HG02943 (cell line): Measurements from ENCODE around the gene NID1.
"Not testable (repeated sequence)": the region's sequence is repeated elsewhere in the genome, so short reads cannot be mapped to it uniquely, and the experiment has no call there.

Experiments
- ATAC-seq: cut with Tn5 transposase; IDR thresholded peaks from one replicate; pipeline ENCODE4 v1.9.1; 2021; ENCODE audit warnings: mild to moderate bottlenecking, low read depth, moderate library complexity; ENCODE audit not compliant: unreplicated experiment

The NID1 gene

DNA sequence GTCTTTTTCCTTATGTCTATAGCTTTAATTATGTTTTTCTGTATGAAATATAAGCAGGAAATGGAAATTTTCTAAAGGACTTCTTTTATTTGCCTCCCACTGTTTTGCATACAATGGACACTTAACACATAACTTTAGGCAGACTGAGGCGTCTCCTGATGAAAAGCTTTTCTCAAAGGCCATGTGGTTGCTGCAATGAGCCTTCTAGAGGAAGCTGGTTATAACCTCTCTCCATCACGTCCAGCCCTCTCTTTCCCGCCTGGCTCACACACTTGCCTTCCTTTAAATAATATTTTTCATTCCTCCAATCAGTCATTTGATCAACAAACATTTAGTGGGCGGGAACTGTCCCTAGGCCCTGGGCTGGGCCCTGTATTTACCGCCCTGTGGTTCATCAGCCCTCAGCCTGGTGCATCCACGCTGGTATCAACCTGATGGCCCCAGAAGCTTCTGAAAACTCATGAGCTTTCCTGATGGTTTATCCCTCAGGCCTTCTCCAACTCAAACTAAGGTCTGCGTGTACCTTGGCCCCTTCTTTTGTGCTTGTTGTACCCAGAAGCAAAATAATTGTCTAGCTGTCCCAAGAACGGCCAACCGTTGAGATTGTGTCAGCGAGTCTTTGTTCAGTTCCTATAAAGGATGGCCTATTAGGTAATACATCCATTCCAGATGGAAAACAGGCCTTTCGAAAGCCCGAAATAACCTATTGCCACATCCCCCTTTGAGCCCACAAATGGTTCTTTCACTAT lies 122.8 kb downstream of the NID1 start:
- no peak for ATAC-seq

DNA sequence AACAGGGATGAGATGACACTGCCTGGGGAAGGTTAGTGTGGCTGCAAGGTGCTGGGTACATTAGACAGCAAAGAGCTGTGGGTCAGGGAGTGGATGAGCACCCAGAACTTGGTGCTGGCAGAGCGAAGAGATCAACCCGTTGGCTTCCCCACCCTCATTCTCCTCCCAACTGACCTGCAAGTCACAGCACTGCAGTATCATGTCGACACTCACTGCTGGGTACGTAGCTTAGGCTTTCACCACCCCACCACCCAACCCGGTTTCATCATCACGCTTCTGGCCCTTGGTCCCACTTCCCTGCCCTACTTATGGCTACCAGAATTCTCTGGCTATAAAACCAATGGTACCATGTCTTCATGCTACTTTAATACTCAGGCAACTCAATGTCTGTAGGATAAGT lies 124.6 kb downstream of the NID1 start:
- no peak for ATAC-seq

DNA sequence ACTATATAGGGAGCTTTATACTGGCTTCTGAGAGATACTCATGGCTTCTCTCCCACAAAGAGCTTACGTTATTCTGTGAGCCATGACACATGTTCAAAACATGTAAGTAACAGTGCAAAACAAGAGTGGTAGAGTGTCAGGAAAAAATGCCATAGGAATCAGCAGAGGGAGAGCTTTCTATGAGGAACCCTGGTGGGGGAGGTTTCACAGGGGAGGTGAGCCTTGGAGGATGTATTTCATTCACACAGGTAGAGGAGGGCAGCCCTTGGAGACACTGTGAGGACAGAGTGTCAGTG lies 125.5 kb downstream of the NID1 start:
- ATAC-seq = no peak

DNA sequence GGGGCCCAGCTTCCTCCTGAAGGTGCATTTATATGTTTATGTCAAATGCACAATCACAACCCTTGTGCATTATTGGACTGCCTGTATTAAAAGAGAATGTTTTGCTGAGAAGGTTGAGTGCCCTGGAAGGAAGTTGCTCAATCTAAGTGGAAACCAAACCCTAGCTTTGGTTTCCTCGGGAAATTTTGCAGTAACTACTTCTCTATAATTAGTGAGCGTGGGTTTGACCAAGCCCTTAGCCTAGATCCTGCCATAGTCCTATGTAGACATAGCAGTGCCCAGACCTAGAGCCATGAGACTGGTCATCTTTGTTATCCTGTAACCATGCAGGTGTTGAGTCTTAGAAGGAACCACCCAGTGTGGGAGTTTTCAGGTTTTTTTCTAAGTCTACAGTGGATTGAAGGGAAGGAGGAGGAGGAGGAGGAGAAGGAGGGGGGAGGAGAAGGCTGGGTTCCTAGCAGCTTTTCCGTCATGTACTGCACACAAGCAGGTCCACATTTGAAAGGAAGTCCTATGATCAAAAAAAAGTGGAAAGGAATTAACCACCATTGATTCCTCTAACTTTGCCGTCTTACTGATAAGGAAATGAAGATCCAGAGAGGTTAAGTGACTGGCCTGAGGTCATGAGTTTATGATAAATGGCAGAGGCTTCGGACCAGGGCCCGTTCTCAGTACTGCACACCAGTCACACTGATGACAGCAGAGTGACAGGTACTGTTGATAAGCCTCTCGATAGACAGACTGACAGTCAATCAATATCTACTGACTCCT lies 126.0 kb downstream of the NID1 start:
- ATAC-seq = no peak

DNA sequence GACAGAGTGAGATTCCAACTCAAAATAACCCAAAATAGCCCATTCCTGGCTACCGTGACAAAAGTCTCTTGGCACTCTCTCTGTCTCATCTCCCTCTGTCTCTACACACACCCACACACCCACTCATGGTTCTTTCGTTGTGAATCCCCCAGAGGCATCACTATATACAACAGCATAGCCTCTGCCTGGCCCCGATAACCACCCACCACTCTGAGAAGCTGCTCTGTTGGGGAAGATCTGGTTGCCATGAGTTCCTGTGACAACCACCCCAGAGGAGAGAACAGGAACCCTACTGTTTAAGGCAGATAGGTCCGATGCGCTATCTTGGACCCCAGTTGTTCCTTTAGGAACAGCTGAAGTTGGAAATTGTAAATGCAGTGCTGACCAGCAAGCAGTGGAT lies 127.8 kb downstream of the NID1 start:
- no peak for ATAC-seq

DNA sequence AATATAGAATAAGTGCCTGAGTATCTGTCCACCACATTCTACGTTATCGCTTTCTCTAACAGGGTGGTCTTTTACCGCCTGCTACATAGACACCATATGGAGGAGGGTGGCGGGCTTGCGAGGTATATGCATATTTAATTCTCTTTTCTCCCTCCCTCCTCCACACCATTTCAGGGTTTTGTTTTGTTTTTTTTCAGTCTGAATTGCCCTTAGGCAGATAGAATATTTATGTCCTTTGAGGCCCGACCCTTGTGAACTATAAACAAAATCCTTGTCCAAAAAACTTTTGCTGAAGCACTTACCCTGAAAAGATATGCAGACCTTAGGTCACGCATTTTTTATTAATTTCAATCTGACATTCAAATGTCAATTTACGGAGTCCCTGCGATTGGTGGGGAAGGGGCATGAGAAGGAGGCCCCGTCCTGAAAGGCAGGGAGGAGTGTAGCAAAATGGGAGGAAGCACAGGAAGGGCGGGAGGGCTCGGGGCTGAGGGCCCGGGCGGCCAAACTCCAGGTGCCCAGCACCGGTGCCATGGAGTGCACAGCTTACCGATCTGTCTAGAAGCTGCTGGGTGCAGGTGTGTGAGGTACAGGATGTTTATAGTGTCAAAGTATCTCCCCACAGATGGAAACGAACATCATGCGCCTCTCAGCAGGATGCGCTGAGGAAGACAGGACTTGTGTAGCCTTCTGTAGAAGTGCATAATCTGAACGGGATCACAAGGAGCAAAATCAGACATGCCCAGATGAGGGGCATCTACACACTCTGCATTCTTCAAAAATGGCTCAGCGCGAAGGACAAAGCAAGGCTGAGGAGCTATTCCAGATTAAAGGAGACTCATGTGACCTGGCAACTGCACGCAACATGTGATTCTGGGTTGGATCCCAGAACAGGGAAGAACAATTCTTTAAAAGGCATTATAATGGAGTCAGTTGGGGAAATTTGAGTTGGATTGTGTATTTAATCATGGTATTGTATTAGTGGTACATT lies 129.4 kb downstream of the NID1 start:
- no peak for ATAC-seq

DNA sequence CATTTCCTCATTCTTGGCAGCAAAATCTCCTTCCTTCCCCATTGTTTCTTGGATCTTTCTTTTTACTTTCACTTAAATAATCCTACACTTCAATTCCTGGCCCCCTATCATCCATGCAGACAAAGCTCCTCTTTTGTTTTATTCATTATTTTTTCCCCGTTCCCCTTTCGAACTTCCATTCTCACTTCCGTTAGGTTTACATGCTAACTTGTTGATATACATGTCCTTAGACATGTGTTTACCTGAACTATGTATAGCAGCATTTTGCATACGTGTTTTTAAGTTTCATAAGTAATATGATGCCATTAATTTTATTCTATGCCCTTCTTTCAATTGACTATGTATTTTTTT lies 131.1 kb downstream of the NID1 start:
- no peak for ATAC-seq

DNA sequence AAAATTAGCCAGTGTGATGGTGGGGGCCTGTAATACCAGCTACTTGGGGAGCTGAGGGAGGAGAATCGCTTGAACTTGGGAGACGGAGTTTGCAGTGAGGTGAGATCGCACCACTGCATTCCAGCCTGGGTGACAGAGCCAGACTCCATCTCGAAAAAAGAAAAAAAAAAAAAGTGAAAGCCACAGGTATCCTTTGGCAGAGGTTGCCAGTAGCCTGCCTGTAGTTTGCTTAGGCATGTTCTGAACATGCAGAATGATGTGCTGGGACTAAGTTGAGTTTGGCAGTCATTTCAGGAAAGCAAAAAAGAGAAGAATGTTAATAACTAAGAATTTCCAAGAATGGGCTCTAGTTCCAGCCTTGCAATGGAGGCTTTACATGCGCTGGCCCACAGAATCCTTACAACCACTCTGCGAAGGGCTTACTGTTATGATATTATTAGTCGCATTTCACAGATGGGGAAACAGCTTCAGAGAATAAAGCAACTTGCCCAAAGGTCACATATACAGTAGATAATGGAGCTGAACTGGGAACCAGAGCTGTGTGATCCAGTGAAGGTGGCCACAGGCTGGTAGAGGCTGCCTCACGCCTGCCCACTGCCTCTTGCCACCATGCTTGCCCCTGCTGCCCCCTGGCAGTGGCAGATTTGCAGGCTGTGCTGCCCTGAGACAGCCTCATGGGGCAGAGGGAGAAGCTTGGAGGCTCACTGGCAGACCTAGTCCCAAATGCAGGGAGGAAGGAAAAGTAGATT lies 131.7 kb downstream of the NID1 start:
- no peak for ATAC-seq

DNA sequence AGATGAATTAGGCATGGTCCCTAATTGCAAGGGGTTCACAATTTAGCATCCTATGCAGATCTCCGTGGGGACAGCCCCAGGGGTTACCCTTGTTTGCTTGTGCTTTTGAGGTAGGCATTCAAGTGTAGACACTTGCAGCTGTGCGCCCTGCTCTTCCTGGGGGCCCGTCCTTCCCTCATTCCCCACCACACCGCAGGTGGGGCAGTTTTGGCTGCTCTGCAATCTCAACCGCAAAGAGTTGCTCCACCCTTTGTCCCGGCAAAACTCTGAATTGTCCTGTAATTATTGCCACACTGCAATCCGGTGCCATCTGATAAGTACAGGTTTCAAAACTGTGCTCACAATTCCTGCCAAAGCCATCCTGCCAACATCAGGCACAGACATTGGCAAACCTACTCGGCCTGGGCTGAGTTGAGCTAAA lies 132.8 kb downstream of the NID1 start:
- ATAC-seq = no peak

DNA sequence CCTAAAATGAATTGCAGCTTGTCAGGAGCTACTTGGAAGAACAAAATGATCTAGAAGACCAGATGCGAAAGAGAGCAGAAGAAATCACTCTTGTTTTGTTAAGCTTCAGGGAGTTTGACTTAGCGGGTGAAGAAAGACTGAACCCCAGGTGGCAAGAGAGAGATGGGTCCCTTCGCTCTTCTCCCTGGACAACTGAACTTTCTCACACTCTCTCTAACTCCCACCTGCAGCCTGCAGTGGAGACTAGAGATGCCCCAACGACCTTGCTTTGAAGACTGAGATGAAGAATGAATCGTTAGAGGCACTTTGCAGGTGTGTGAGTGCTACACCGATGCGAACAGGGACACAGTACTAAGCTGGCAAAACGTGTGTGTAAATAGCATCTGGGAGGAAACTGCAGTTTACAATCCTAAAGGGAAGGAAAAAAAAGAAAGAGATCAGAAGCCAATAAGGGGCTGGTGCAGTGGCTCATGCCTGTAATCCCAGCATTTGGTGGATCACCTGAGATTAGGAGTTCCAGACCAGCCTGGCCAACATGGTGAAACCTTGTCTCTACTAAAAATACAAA lies 133.6 kb downstream of the NID1 start:
- ATAC-seq = no peak

DNA sequence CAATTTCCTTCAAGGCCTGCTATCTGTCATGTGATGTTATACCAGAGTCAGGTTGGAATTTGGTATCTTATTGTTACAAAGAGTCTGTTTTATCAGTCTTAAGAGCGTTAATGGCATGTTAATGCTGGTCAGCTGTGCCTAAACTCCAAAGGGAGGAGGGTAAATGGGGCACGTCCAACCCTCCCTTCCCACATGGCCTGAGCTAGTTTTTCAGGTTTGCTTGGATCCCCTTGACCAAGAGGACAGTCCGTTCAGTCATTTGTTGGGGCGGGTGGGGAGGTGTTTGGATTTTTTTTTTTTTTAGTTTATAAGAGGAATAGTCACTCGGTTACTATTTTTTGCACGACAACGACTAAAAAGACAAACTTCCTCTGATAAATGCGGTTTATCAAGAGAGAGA lies 134.3 kb downstream of the NID1 start:
- no peak for ATAC-seq

DNA sequence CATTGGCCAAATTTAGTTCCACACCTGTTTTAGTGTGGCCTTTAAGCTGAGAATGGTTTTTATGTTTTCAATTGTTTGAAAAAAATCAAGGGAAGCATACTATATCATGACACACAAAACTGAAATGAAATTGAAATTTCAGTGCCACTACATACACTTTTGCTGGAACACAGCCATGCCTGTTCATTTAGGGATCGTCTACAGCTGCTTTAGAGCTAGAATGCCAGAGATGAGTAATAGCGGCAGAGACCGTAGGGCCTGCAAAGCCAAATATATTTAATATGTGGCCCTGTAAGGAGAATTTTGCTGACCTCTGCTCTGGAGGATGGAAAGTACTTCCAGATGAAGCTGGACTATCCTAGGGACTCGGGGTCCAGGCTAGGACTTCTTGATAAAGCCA lies 135.7 kb downstream of the NID1 start:
- ATAC-seq = no peak

DNA sequence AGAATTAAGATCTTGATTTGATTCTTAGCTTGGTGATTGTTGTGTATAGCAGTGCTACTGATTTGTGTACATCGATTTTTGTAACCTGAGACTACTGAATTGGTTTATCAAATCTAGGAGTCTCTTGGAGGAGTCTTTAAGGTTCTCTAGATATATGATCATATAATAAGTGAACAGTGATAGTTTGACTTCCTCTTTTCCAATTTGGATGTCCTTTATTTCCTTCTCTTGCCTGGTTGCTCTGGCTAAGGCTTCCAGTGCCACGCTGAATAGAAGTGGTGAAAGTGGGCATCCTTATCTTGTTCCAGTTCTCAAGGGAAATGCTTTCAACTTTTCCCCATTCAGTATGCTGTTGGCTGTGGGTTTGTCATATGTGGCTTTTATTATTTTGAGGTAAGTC lies 136.7 kb downstream of the NID1 start:
- ATAC-seq = no peak

DNA sequence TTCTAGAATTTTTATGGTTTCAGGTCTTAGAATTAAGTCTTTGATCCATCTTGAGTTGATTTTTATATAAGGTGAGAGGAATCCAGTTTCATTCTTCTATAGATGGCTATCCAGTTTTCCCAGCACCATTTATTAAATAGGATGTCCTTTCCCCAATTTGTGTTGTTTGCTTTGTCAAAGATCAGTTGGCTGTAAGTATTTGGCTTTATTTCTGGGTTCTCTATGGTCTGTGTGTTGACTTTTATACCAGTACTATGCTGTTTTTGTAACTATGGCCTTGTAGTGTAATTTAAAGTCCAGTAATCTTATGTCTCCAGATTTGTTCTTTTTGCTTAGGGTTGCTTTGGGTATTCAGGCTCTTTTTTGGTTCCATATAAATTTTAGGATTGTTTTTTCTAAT lies 137.3 kb downstream of the NID1 start:
- not testable (repeated sequence) for ATAC-seq
